Bronchial epithelial cell (primary cell): ENCODE measurements around the gene KLHL18. TPM values are rescaled to one million over a fixed set of nuclear protein-coding genes. Genes with fewer than 3 reads are reported as not detected.

ENCODE experiments used
- DNase-seq: peaks from one replicate; pipeline ENCODE4 v3.0.0-alpha.2; 2010; ENCODE audit warnings: low read depth
- FAIRE-seq: peaks from 2 replicates; lab custom pipeline; 2011; peaks lifted over from hg19 to GRCh38; lab: Jason Lieb, UNC
- H3K27me3 ChIP-seq: 2 replicates; pipeline ENCODE4 v1.5.1; 2011; ENCODE audit warnings: low read length; ENCODE audit not compliant: control insufficient read depth, insufficient read depth
- H3K36me3 ChIP-seq: 2 replicates; pipeline ENCODE4 v1.5.1; 2011; ENCODE audit warnings: low read length; ENCODE audit not compliant: control insufficient read depth, insufficient read depth
- H3K4me3 ChIP-seq: 2 replicates; pipeline ENCODE4 v1.5.1; 2011; ENCODE audit warnings: mild to moderate bottlenecking, low read depth, low read length, control low read depth
- total RNA-seq: library from RNA; depleted of rRNA; stranded (reverse); fragments of >200 nt; gene quantifications from 2 replicates; pipeline ENCODE4 v1.2.1, GENCODE V29; 2014
- TF ChIP-seq, protein P1 (sequence below): IDR thresholded peaks from 2 replicates; pipeline ENCODE4 v1.5.1; 2011; ENCODE audit warnings: mild to moderate bottlenecking, moderate library complexity, low read length, control low read depth, inconsistent platforms; ENCODE audit not compliant: insufficient read depth, severe bottlenecking

KLHL18 gene
- total RNA-seq, 1 donor from 2014 or later = 25.5 TPM

DNA sequence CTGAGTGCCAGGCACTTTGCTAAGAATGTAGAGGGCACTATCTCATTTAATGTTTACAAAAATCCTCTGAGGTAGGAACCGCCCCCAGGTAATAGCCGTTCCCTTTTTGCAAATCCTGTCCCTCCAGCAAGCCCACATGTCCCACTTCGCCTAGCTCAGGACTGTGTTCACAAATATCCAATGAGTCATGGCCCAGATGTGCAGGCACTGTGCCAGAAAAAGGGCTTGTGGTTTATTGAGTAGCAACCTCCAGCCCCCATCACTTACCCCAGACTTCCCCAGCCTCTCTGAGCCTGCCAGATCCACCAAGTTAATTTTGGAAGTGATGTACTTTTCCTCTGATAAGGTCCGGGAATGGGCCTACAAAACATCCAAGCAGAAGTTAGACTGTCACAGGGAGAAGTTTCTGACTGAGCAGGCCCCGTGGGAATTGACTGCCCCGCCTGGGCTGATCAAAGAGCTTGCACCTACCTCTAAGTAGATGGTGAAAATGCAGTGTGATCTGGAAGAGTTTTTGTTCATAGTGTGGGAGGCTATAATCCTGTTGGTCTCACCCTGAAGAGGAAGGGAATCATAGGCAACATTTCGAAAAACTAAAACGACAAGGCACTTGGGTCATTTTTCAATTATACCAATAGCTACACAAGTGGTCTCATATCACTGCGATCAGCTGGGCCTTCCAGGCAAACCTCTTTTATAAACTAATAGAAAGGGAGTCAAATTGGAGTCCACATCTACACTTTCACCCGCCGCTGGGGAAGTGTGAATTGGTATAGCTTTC is 15.8 kb upstream of the KLHL18 start:
- TF ChIP-seq, protein P1, sequence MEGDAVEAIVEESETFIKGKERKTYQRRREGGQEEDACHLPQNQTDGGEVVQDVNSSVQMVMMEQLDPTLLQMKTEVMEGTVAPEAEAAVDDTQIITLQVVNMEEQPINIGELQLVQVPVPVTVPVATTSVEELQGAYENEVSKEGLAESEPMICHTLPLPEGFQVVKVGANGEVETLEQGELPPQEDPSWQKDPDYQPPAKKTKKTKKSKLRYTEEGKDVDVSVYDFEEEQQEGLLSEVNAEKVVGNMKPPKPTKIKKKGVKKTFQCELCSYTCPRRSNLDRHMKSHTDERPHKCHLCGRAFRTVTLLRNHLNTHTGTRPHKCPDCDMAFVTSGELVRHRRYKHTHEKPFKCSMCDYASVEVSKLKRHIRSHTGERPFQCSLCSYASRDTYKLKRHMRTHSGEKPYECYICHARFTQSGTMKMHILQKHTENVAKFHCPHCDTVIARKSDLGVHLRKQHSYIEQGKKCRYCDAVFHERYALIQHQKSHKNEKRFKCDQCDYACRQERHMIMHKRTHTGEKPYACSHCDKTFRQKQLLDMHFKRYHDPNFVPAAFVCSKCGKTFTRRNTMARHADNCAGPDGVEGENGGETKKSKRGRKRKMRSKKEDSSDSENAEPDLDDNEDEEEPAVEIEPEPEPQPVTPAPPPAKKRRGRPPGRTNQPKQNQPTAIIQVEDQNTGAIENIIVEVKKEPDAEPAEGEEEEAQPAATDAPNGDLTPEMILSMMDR = no peak
- Histone ChIP-seq H3K36me3 (no peaks in the 10 kb centered on the region), H3K27me3 (no peaks in the 10 kb centered on the region), H3K4me3 (no peak overlapping the region)
- DNase-seq (peak; percentile 93), FAIRE-seq (no peak)

DNA sequence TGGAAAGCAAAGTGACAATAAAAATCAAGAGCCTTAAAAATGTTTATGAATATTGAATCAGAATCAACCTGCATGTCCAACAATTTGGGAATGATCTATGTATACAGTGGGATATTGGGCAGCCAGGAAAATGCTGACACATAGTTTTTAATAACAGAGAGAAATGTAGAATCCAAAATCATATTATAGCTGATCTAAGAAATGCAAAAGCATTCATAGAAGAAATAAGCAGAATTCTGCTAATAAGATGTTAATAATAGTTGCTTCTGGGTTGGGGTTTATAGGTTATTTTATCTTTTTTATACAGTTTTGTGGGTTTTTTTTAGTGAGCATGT is 15.3 kb upstream of the KLHL18 start:
- no peaks in the 10 kb centered on the region for H3K27me3 ChIP-seq
- TF ChIP-seq, protein P1 = no peak
- no peak for DNase-seq
- no peak overlapping the region for H3K4me3 ChIP-seq
- no peak for FAIRE-seq
- no peaks in the 10 kb centered on the region for H3K36me3 ChIP-seq

DNA sequence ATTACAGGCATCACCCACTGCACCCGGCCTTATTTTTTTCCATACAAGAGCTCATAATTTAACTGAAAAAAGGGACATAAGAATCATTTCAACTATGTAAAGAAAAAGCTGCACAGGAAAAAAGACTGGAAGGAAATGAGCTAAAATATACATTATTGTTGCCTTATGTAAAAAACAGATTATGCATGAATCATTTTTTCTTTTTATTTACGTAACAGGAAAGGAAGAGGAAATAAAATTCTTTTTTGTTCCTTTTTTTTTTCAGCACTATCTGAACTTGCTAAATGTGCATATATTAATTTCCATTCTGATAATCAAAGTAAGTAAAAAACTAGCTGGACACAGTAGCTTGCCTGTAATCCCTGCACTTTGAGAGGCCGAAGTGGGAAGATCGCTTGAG is 12.2 kb upstream of the KLHL18 start:
- DNase-seq (no peak), FAIRE-seq (no peak)
- no peaks in the 10 kb centered on the region for H3K36me3 ChIP-seq
- no peaks in the 10 kb centered on the region for H3K27me3 ChIP-seq
- H3K4me3 ChIP-seq = no peak overlapping the region
- TF ChIP-seq, protein P1 = no peak

DNA sequence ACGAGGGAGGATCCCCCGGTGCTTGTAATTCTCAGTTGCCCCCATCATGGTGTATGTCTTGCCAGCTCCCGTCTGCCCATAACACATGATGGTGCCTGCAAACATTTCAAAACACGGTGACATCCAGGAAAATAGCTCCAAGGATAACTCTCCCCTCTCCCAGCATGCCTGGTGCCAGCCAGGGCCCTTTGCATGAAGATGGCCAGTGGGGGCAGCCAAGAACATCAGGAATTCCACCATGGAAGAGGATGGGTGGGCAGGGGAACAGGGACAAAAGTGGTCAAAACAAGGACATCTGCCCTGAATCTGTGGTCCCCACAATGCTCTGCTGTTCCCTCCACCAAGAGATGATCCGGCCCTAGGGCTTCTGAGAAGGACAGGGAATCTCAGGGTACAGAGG is 9.2 kb upstream of the KLHL18 start:
- DNase-seq (no peak), FAIRE-seq (no peak)
- no peak overlapping the region for H3K4me3 ChIP-seq
- H3K36me3 ChIP-seq = no peaks in the 10 kb centered on the region
- TF ChIP-seq, protein P1 = no peak
- H3K27me3 ChIP-seq = no peaks in the 10 kb centered on the region

DNA sequence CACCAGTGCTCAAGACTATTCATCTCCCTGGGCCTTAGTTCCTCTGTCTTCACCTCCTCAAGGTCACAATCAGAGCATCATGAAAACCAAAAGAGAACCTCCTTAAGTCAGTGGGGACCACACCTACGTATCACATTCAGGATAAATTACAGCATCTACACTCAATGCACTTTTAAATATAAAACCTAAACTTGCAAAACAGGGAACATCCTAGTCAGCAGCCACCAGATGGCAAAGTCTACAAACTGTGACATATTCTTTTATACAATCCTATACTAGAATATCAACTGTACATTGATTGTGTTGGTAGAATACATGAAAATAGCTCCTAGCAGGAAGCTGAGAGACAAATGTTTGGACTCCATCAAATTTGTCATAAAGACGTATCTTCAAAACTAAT is 8.1 kb upstream of the KLHL18 start:
- Histone ChIP-seq H3K36me3 (no peaks in the 10 kb centered on the region), H3K27me3 (no peaks in the 10 kb centered on the region), H3K4me3 (no peak overlapping the region)
- DNase-seq = no peak
- TF ChIP-seq, protein P1 = no peak
- no peak for FAIRE-seq

DNA sequence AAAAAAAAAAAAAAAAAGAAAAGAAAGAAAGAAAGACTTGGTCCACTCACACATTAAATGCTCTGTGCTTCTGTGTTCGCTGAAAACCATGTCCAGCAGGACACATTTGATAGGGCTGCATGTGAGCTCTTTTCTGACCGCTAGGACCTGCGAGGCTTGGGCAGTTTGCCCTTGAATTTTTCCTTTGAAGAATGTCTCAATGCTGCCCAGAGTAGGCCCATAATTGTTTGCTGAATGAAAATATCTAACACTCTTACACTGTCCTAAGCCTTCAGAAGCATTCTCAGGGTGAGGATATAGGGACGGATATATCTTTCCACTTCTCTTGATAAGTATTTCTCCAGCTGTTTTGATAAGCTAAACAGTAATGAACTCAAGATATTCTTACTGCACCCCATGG is 6.2 kb upstream of the KLHL18 start:
- FAIRE-seq (no peak), DNase-seq (no peak)
- no peak overlapping the region for H3K4me3 ChIP-seq
- no peaks in the 10 kb centered on the region for H3K27me3 ChIP-seq
- no peaks in the 10 kb centered on the region for H3K36me3 ChIP-seq
- TF ChIP-seq, protein P1 = no peak
